GM20431 (cell line): ENCODE measurements around the gene NDUFS7.
"Not testable (repeated sequence)": the region's sequence is repeated elsewhere in the genome, so short reads cannot be mapped to it uniquely, and the experiment has no call there.

ENCODE experiments used
- in situ Hi-C: fragments of 300-500 bp; cut with MseI, MboI; formaldehyde crosslinking; loops from one replicate; pipeline ENCODE4 v1.15.0; 2020; ENCODE audit warnings: low sequenced_read_pairs; ENCODE audit not compliant: unreplicated experiment

The NDUFS7 gene

GRCh38 chr19:1411255-1412191, 27.8 kb downstream of the NDUFS7 start:
- in situ Hi-C loops = no loop called here

- in situ Hi-C loops = no loop called here
Measured at GRCh38 chr19:1412323-1412923, 28.7 kb downstream of the NDUFS7 start.

- in situ Hi-C loops = no loop called here
Measured at GRCh38 chr19:1412995-1413800, 29.5 kb downstream of the NDUFS7 start.

- in situ Hi-C loops = no loop called here
Measured at GRCh38 chr19:1416014-1416841, 32.5 kb downstream of the NDUFS7 start.

- in situ Hi-C loops = no loop called here
Measured at GRCh38 chr19:1417145-1417544, 33.4 kb downstream of the NDUFS7 start.

- in situ Hi-C loops = no loop called here
Measured at GRCh38 chr19:1417681-1418495, 34.2 kb downstream of the NDUFS7 start.

- in situ Hi-C loops = no loop called here
Measured at GRCh38 chr19:1418496-1418775, 34.7 kb downstream of the NDUFS7 start.

GRCh38 chr19:1418951-1419738, 35.4 kb downstream of the NDUFS7 start:
- in situ Hi-C loops = no loop called here

- in situ Hi-C loops = not testable (repeated sequence)
Measured at GRCh38 chr19:1420085-1420484, 36.4 kb downstream of the NDUFS7 start.

- in situ Hi-C loops = no loop called here
Measured at GRCh38 chr19:1420590-1420989, 36.9 kb downstream of the NDUFS7 start.

GRCh38 chr19:1421218-1421957, 37.7 kb downstream of the NDUFS7 start:
- in situ Hi-C loops = no loop called here

GRCh38 chr19:1421958-1422305, 38.2 kb downstream of the NDUFS7 start:
- in situ Hi-C loops = no loop called here

GRCh38 chr19:1422360-1422759, 38.7 kb downstream of the NDUFS7 start:
- in situ Hi-C loops = no loop called here

GRCh38 chr19:1422943-1423342, 39.2 kb downstream of the NDUFS7 start:
- in situ Hi-C loops = no loop called here

- in situ Hi-C loops = no loop called here
Measured at GRCh38 chr19:1423436-1424191, 39.9 kb downstream of the NDUFS7 start.

- in situ Hi-C loops = no loop called here
Measured at GRCh38 chr19:1424192-1424955, 40.7 kb downstream of the NDUFS7 start.
